AG09319 (cell line): ENCODE measurements around the gene CTDSPL.

Experiments
- DNase-seq: peaks from one replicate; pipeline ENCODE4 v3.0.0-alpha.2; 2010; ENCODE audit warnings: low read depth; ENCODE audit errors: extremely low read depth
- TF ChIP-seq, protein P1 (sequence below): IDR thresholded peaks from 2 replicates; pipeline ENCODE4 v1.5.1; 2011; ENCODE audit warnings: low read depth, mild to moderate bottlenecking, inconsistent platforms, low read length, moderate library complexity

CTDSPL gene

GRCh38 chr3:37997791-37998370, 136.2 kb downstream of the CTDSPL start:
- TF ChIP-seq, protein P1, sequence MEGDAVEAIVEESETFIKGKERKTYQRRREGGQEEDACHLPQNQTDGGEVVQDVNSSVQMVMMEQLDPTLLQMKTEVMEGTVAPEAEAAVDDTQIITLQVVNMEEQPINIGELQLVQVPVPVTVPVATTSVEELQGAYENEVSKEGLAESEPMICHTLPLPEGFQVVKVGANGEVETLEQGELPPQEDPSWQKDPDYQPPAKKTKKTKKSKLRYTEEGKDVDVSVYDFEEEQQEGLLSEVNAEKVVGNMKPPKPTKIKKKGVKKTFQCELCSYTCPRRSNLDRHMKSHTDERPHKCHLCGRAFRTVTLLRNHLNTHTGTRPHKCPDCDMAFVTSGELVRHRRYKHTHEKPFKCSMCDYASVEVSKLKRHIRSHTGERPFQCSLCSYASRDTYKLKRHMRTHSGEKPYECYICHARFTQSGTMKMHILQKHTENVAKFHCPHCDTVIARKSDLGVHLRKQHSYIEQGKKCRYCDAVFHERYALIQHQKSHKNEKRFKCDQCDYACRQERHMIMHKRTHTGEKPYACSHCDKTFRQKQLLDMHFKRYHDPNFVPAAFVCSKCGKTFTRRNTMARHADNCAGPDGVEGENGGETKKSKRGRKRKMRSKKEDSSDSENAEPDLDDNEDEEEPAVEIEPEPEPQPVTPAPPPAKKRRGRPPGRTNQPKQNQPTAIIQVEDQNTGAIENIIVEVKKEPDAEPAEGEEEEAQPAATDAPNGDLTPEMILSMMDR = no peak

GRCh38 chr3:37999836-38000235, 138.2 kb downstream of the CTDSPL start:
- TF ChIP-seq, protein P1 = no peak
- no peak for DNase-seq

More at GRCh38 chr3:37997791-37998370, 136.2 kb downstream of the CTDSPL start:
- no peak for DNase-seq

GRCh38 chr3:38000242-38000916, 138.7 kb downstream of the CTDSPL start:
- no peak for DNase-seq
- TF ChIP-seq, protein P1 = no peak

GRCh38 chr3:38000965-38001455, 139.3 kb downstream of the CTDSPL start:
- DNase-seq = no peak
- TF ChIP-seq, protein P1 = no peak

DNA sequence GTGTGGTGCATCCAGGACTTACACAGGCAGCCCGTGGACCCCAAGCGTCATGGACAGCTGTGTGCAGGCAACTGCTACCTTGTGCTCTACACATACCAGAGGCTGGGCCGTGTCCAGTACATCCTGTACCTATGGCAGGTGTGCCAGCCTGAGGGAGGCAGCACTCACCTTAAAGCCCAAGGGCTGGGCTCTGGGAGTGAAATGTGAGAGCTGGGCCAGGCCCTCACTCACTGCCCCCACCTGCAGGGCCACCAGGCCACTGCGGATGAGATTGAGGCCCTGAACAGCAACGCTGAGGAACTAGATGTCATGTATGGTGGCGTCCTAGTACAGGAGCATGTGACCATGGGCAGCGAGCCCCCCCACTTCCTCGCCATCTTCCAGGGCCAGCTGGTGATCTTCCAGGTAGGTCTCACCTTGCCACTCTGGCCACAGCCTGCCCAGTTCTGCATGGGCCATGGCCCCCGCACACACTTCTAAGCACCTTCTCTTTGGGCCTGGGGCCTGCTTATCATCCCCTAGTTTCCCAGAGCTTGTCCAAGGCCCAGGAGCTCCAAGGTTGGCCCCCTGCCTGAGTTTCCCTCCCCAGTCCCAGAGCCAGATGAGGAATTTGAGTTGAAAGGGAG, 139.9 kb downstream of the CTDSPL start:
- TF ChIP-seq, protein P1 = no peak; the same call in 1 of the 2 replicates
- no peak for DNase-seq

DNA sequence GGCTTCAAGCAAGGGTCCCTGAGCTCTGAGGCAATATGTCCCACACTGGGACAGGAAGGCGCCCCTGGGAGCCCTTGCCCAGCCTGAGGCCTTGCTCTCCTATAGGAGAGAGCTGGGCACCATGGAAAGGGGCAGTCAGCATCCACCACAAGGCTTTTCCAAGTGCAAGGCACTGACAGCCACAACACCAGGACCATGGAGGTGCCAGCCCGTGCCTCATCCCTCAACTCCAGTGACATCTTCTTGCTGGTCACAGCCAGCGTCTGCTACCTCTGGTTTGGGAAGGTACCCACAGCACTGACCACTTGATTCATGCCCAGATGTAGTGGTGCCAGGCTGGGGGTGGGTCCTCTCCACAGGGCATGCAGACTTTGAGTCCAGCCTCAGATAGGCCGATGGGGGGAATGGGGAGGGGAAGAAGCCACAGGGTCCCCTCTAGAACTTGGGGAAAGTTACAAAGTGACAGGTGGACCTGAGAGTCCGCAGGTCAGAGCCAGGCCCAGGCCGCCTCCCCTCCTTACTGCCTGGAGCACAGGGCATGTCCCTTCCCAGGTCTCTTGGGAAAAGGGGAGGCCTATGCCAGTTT, 140.7 kb downstream of the CTDSPL start:
- no peak for DNase-seq
- TF ChIP-seq, protein P1 = no peak

DNA sequence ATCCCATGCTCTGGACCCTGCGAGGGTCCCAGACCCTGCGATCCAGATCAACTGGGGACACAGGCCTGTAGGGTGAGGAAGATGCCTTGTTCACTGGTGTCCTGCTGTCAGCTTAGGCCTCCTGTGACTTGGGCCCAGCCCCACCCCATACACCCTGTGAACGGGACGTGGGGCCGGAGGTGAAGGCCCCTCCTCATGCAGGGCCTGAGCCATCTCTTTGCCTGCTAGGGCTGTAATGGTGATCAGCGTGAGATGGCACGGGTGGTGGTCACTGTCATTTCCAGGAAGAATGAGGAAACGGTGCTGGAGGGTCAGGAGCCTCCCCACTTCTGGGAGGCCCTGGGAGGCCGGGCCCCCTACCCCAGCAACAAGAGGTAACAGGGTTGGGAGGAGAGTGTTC, 141.3 kb downstream of the CTDSPL start:
- TF ChIP-seq, protein P1 = no peak
- DNase-seq = no peak
